GM12878 (cell line): ENCODE results near the gene CLTCL1. TPM values are rescaled to one million over a fixed set of nuclear protein-coding genes. Genes with fewer than 3 reads are reported as not detected.

ENCODE experiments used
- ATAC-seq: fragments of 200-7000 bp; cut with Tn5 transposase; 3 replicates; pipeline ENCODE4 v1.9.1; 2020; ENCODE audit warnings: mild to moderate bottlenecking, moderate library complexity
- BruUV-seq: library from RNA; stranded (reverse); fragments of 400-500 nt; replicated peaks from 2 replicates; lab custom pipeline; 2021; lab: Mats Ljungman, UMichigan
- CTCF ChIA-PET: fragments of 300-600 bp; sonication (Branson Sonifier 250); formaldehyde crosslinking; extraction: SDS; loops from one replicate; lab custom pipeline; 2021; ENCODE audit warnings: inconsistent platforms; lab: Yijun Ruan, JAX
- POLR2A ChIA-PET: fragments of 350-600 bp; formaldehyde crosslinking; extraction: SDS; loops from one replicate; lab custom pipeline; 2021; ENCODE audit warnings: inconsistent platforms; lab: Charles Lee
- RAD21 ChIA-PET: fragments of 300-600 bp; sonication (Branson Sonifier 250); formaldehyde crosslinking; loops from one replicate; lab custom pipeline; 2023; ENCODE audit warnings: antibody characterized with exemption; ENCODE audit not compliant: unreplicated experiment; lab: Charles Lee
- SMC1A ChIA-PET: fragments of 300-600 bp; sonication (Branson Sonifier 250); formaldehyde crosslinking; loops from one replicate; lab custom pipeline; 2023; ENCODE audit not compliant: unreplicated experiment, uncharacterized antibody; lab: Charles Lee
- DNase-seq: peaks from one replicate; pipeline ENCODE4 v3.0.0-alpha.2; 2011; ENCODE audit warnings: low read depth, low spot score
- FAIRE-seq: peaks from 3 replicates; lab custom pipeline; 2011; peaks lifted over from hg19 to GRCh38; lab: Jason Lieb, UNC
- H2AFZ ChIP-seq: 2 replicates; pipeline ENCODE4 v1.6.0; 2011; ENCODE audit warnings: low read depth, low read length, control low read depth; ENCODE audit not compliant: control insufficient read depth
- H3K27ac ChIP-seq: 2 replicates; pipeline ENCODE4 v1.5.1; 2011; ENCODE audit warnings: control low read depth; ENCODE audit not compliant: control insufficient read depth, insufficient read depth
- H3K27me3 ChIP-seq, 2 experiments: replicated peaks in 1 of 2; 2 replicates each; pipeline versions ENCODE4 v1.6.0 to v1.6.1; 2011; ENCODE audit warnings: low read length in 1 of 2; ENCODE audit not compliant: control insufficient read depth in 2 of 2, insufficient read depth in 2 of 2
- H3K36me3 ChIP-seq, 2 experiments: 2 replicates each; pipeline ENCODE4 v1.5.1; 2011; ENCODE audit warnings: low read length in 1 of 2; ENCODE audit not compliant: control insufficient read depth in 2 of 2, insufficient read depth in 2 of 2
- H3K4me1 ChIP-seq: 2 replicates; pipeline ENCODE4 v1.6.1; 2011; ENCODE audit warnings: mild to moderate bottlenecking, low read length, moderate library complexity, mixed read lengths; ENCODE audit not compliant: control insufficient read depth, insufficient read depth
- H3K4me2 ChIP-seq: 2 replicates; pipeline ENCODE4 v1.6.0; 2011; ENCODE audit warnings: control low read depth; ENCODE audit not compliant: control insufficient read depth, insufficient read depth
- H3K4me3 ChIP-seq: fragments of 200-600 bp; sonication (generic); 2 replicates; pipeline ENCODE4 v1.5.1; 2016
- H3K79me2 ChIP-seq: 2 replicates; pipeline ENCODE4 v1.6.0; 2011; ENCODE audit warnings: low read length; ENCODE audit not compliant: control insufficient read depth, insufficient read depth
- H3K9ac ChIP-seq: 2 replicates; pipeline ENCODE4 v1.8.0; 2011; ENCODE audit warnings: low read length, control low read depth, mixed read lengths; ENCODE audit not compliant: control insufficient read depth, insufficient read depth
- H3K9me3 ChIP-seq: replicated peaks from 3 replicates; pipeline ENCODE4 v1.5.1; 2011; ENCODE audit warnings: mild to moderate bottlenecking, low read length; ENCODE audit not compliant: control insufficient read depth, insufficient read depth
- H4K20me1 ChIP-seq: 2 replicates; pipeline ENCODE4 v1.6.0; 2011; ENCODE audit not compliant: control insufficient read depth, insufficient read depth
- BACH1 ChIP-seq: fragments of 450-650 bp; IDR thresholded peaks from 2 replicates; pipeline ENCODE4 v1.6.1; 2017; ENCODE audit warnings: mild to moderate bottlenecking, borderline replicate concordance
- CBX5 ChIP-seq: sonication (generic); IDR thresholded peaks from 2 replicates; pipeline ENCODE4 v1.6.1; 2016; ENCODE audit warnings: low read depth, moderate library complexity, mild to moderate bottlenecking, inconsistent platforms
- CHD4 ChIP-seq: fragments of 200-600 bp; sonication (generic); IDR thresholded peaks from 2 replicates; pipeline ENCODE4 v1.6.1; 2016; ENCODE audit warnings: mild to moderate bottlenecking
- E2F8 ChIP-seq: fragments of 450-650 bp; IDR thresholded peaks from 2 replicates; pipeline ENCODE4 v1.6.1; 2018; ENCODE audit warnings: mild to moderate bottlenecking, low read depth, moderate library complexity; ENCODE audit not compliant: partially characterized antibody
- EP300 ChIP-seq, 2 experiments: fragments of 150-350 bp in 1 of 2; IDR thresholded peaks; 2 replicates each; pipeline ENCODE4 v1.6.1; 2011 to 2012; ENCODE audit warnings: low read depth in 2 of 2, low read length in 2 of 2, borderline replicate concordance in 1 of 2, improper control_type of control experiment in 1 of 2, inconsistent platforms in 1 of 2; ENCODE audit not compliant: control insufficient read depth in 1 of 2
- FOXK2 ChIP-seq: fragments of 450-650 bp; IDR thresholded peaks from 2 replicates; pipeline ENCODE4 v1.6.1; 2017; ENCODE audit warnings: mild to moderate bottlenecking, moderate library complexity
- IKZF2 ChIP-seq, 2 experiments: fragments of 450-650 bp; IDR thresholded peaks; 2 replicates each; pipeline ENCODE4 v1.6.1; 2017; ENCODE audit warnings: mild to moderate bottlenecking in 2 of 2, moderate library complexity in 2 of 2
- MEF2B ChIP-seq: fragments of 450-650 bp; IDR thresholded peaks from 2 replicates; pipeline ENCODE4 v1.6.1; 2018; ENCODE audit warnings: mild to moderate bottlenecking, moderate library complexity; ENCODE audit not compliant: partially characterized antibody, poor library complexity, severe bottlenecking
- NFYB ChIP-seq: IDR thresholded peaks from 2 replicates; pipeline ENCODE4 v1.6.1; 2011; ENCODE audit warnings: low read depth, mild to moderate bottlenecking, low read length, improper control_type of control experiment, moderate library complexity; ENCODE audit not compliant: insufficient read depth
- SMARCA5 ChIP-seq: fragments of 450-650 bp; IDR thresholded peaks from 2 replicates; pipeline ENCODE4 v1.6.1; 2017; ENCODE audit warnings: mild to moderate bottlenecking
- SP1 ChIP-seq: IDR thresholded peaks from one replicate; pipeline ENCODE4 v1.6.1; 2011; ENCODE audit warnings: low read depth, low read length
- SRF ChIP-seq, 2 experiments: IDR thresholded peaks; 2 replicates each; pipeline ENCODE4 v1.6.1; 2011; ENCODE audit warnings: low read depth in 2 of 2, low read length in 2 of 2, mild to moderate bottlenecking in 1 of 2, moderate library complexity in 1 of 2
- ZBED1 ChIP-seq: IDR thresholded peaks from 2 replicates; pipeline ENCODE4 v1.6.1; 2016; ENCODE audit warnings: borderline replicate concordance
- ZNF207 ChIP-seq: fragments of 450-650 bp; IDR thresholded peaks from 2 replicates; pipeline ENCODE4 v1.6.1; 2014; ENCODE audit warnings: antibody characterized with exemption, mild to moderate bottlenecking, borderline replicate concordance
- ZSCAN29 ChIP-seq: fragments of 450-650 bp; IDR thresholded peaks from 2 replicates; pipeline ENCODE4 v1.6.1; 2017; ENCODE audit warnings: mild to moderate bottlenecking, moderate library complexity
- WGBS: methylation state at CpG from one replicate; pipeline ENCODE4 v1.1.6; 2016; ENCODE audit warnings: low lambda C conversion rate; ENCODE audit not compliant: insufficient replicate concordance, insufficient coverage; ENCODE audit errors: missing lambda C conversion rate; 5-methylcytosine and 5-hydroxymethylcytosine counted together
- in situ Hi-C: fragments of 300-500 bp; cut with MboI; formaldehyde crosslinking; loops from 9 replicates; pipeline ENCODE4 v1.14.3; 2018; ENCODE audit warnings: mixed read lengths
- intact Hi-C: fragments of 100-400 bp; cut with micrococcal nuclease; formaldehyde crosslinking; loops from one replicate; pipeline ENCODE4 v1.14.2; 2022; ENCODE audit not compliant: unreplicated experiment
- polyA plus RNA-seq, 11 experiments: library from polyadenylated mRNA; depleted of rRNA in 4 of 11; unstranded in 6 of 11; stranded (reverse) in 5 of 11; fragments of >200 nt; fragmentation: Nextera tagmentation in 4 of 11; fragmentation: Illumina TruSeq in 1 of 11; extraction: Ambion mirVana in 4 of 11; extraction: Trizol in 1 of 11; gene quantifications; 1 replicate in 1 of 11; 2 replicates in 10 of 11; pipeline versions ENCODE4 v1.2.1 to v1.2.3, GENCODE V29; 2011 to 2016; ENCODE audit warnings: inconsistent platforms in 2 of 11, missing spikeins in 2 of 11, low read depth in 1 of 11
- total RNA-seq, 4 experiments: library from RNA; depleted of rRNA in 3 of 4; stranded (reverse); fragments of >200 nt in 3 of 4; fragmentation: Illumina TruSeq in 1 of 4; extraction: Trizol in 1 of 4; gene quantifications; 2 replicates each; pipeline versions ENCODE4 v1.2.1 to v1.2.3, GENCODE V29; 2013 to 2021

Gene CLTCL1
- total and polyA plus RNA-seq, 10 of the 15 experiments (the other 5 are each of a cell fraction or from before 2014, with no cell fraction given): under 0.01 to 0.35 (median 0.12) TPM; not detected in 2

DNA sequence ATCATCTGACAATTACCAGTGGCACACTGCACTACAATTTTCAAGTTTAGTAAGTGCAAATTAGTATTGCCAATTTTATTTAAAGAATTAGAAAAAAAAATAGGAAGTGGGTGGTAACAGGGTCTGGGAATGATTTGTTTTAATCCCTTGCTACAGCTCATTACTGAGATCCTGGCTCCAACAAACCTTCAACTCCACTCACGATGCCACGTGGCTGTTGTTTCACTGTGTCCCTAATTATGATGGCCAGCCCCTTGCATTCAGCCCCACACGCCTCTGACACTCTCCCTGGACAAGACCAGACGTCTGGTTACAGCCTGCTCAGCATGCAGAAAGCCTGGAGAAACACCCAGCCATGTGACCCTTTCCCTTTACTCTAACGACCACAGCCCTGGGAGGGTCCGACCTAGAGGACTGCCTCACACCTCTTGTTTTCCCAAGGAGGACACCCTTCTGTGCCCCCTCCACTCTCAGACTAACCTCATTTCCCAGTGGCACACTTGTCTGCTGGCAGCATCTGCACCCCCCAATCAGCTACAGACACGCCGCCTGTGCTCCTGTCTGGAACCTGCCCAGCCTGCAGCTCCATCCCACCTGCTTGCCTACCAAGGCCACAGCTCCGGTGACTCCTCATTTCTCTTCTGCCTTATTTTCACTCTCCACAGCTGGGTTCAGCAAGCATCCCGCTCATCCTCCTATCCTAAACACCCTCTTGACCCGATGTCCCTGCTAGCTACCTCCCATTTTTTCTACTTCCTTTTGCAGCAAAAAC, 94.5 kb downstream of the CLTCL1 start:
- SMC1A ChIA-PET: no interaction called here
- no peak overlapping the region for H3K4me2 ChIP-seq
- TF ChIP-seq MEF2B (no peak), EP300 (IDR thresholded peaks at IDR 0.05; ENCODE audit: borderline replicate concordance in 1 of 2, control insufficient read depth in 1 of 2, low read depth in 2 of 2, low read length in 2 of 2) (no peak), BACH1 (no peak), CHD4 (no peak), E2F8 (no peak), SMARCA5 (no peak), IKZF2 (IDR thresholded peaks at IDR 0.05) (no peak), SRF (IDR thresholded peaks at IDR 0.05; ENCODE audit: low read depth in 2 of 2, low read length in 2 of 2) (no peak), FOXK2 (no peak), SP1 (no peak), CBX5 (no peak), ZSCAN29 (no peak), ZBED1 (no peak), NFYB (no peak), ZNF207 (no peak)
- no peak overlapping the region for H3K27ac ChIP-seq
- H3K36me3 ChIP-seq: no peaks in the 10 kb centered on the region
- DNase-seq (no peak), ATAC-seq (no peak), FAIRE-seq (no peak)
- H2AFZ ChIP-seq: no peak overlapping the region
- no peaks in the 10 kb centered on the region for H3K79me2 ChIP-seq
- intact Hi-C loops (no loop called here), in situ Hi-C loops (no loop called here)
- H3K9ac ChIP-seq: no peak overlapping the region
- CTCF ChIA-PET: interaction anchor here (1.4 kb wide), 1 partner anchor 18 kb away, joined by 4 read pairs; no protein-coding TSS in a partner anchor
- H3K27me3 ChIP-seq: peaks cover 0 to 7% of the 10 kb centered on the region in 2 experiments; a peak in 3 of 4 replicates
- no peaks in the 10 kb centered on the region for H4K20me1 ChIP-seq
- RAD21 ChIA-PET: no interaction called here
- H3K4me3 ChIP-seq: no peak overlapping the region
- H3K9me3 ChIP-seq: no peaks in the 10 kb centered on the region
- WGBS: 14% methylated on average over 11 of the region's 11 CpGs
- POLR2A ChIA-PET: no interaction called here
- H3K4me1 ChIP-seq: no peaks in the 10 kb centered on the region; the same call in 1 of the 2 replicates
- BruUV-seq: no TSS peak
